ENCODE results near the gene SCN1B.
"Not testable (repeated sequence)": the region's sequence is repeated elsewhere in the genome, so short reads cannot be mapped to it uniquely, and the experiment has no call there.

Gene SCN1B

GRCh38 chr19:34994286-34994642 is 36.0 kb upstream of the SCN1B start:
- H3K4me3 ChIP-seq (ENCODE audit: low read length): no peak overlapping the region
- H3K4me1 ChIP-seq (ENCODE audit: control insufficient read depth, insufficient read depth, low read length): 0 out of 2 replicates have a peak, but pooled peaks cover 2% of the 10 kb centered on the region
- no peak for DNase-seq (ENCODE audit: low read depth, low spot score)
- H3K27me3 ChIP-seq (ENCODE audit: control insufficient read depth, insufficient read depth, low read length): no peaks in the 10 kb centered on the region
- H3K27ac ChIP-seq (ENCODE audit: low read length): no peak overlapping the region
- no peaks in the 10 kb centered on the region for H3K9me3 ChIP-seq (ENCODE audit: control insufficient read depth, insufficient read depth, low read length)
- H3K36me3 ChIP-seq (ENCODE audit: control insufficient read depth, insufficient read depth, low read length): no peaks in the 10 kb centered on the region
- no CpG with 5 or more reads among the region's 9 CpGs for WGBS (ENCODE audit: insufficient coverage, insufficient read length)

- H3K9me3 ChIP-seq (ENCODE audit: control insufficient read depth, insufficient read depth, low read length): no peaks in the 10 kb centered on the region
- WGBS (ENCODE audit: insufficient coverage, insufficient read length): no CpG with 5 or more reads among the region's 17 CpGs
- no peak for DNase-seq (ENCODE audit: low read depth, low spot score)
- H3K4me3 ChIP-seq (ENCODE audit: low read length): no peak overlapping the region
- H3K27ac ChIP-seq (ENCODE audit: low read length): no peak overlapping the region
- H3K4me1 ChIP-seq (ENCODE audit: control insufficient read depth, insufficient read depth, low read length): 0 out of 2 replicates have a peak, but pooled peaks cover 2% of the 10 kb centered on the region
- H3K36me3 ChIP-seq (ENCODE audit: control insufficient read depth, insufficient read depth, low read length): no peaks in the 10 kb centered on the region
- no peaks in the 10 kb centered on the region for H3K27me3 ChIP-seq (ENCODE audit: control insufficient read depth, insufficient read depth, low read length)
Observed at GRCh38 chr19:34994643-34995541, 35.4 kb upstream of the SCN1B start.

DNA sequence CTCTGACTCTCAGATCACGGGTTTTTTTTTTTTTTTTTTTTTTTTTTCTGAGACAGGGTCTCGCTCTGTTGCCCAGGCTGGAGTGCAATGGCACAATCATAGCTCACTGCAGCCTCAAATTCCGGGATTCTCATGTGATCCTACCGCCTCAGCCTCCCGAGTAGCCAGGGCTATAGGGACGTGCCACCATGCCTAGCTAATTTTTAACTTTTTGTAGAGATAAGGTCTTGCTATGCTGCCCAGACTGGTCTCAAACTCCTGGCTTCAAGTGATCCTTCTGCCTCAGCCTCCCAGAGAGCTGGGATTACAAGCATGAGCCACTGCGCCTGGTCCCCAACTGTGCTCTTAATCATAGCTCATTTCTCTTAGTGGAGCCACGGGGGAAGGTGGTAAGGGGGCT is 34.7 kb upstream of the SCN1B start:
- DNase-seq (ENCODE audit: low read depth, low spot score): no peak
- H3K9me3 ChIP-seq (ENCODE audit: control insufficient read depth, insufficient read depth, low read length): no peaks in the 10 kb centered on the region
- no CpG with 5 or more reads among the region's 8 CpGs for WGBS (ENCODE audit: insufficient coverage, insufficient read length)
- no peak overlapping the region for H3K4me3 ChIP-seq (ENCODE audit: low read length)
- no peaks in the 10 kb centered on the region for H3K36me3 ChIP-seq (ENCODE audit: control insufficient read depth, insufficient read depth, low read length)
- H3K27me3 ChIP-seq (ENCODE audit: control insufficient read depth, insufficient read depth, low read length): no peaks in the 10 kb centered on the region
- 0 out of 2 replicates have a peak, but pooled peaks cover 2% of the 10 kb centered on the region for H3K4me1 ChIP-seq (ENCODE audit: control insufficient read depth, insufficient read depth, low read length)
- H3K27ac ChIP-seq (ENCODE audit: low read length): no peak overlapping the region

DNA sequence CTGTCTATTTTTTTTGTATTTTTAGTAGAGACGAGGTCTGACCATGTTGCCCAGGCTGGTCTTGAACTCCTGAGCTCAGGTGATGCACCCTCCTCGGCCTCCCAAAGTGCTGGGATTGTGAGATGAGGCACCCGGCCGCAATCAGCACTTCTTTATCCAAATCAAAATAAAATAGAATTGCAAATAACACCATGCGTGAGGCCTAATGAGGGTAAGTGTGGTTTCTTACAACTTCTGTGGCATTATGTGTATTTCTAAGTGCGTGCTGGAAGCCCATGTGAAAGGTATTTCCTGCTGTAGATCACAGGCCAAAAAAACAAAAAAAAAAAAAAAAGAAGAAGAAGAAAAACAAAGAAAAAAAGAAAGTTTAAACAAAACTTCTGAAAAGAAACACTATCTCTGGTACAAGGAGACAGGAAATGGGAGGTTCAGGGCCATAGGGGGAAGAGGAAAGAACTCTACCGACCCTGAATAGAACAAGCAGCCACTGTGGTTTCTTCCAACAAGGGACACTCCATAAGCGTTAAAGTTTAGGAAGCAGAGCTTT is 33.1 kb upstream of the SCN1B start:
- no peak overlapping the region for H3K27ac ChIP-seq (ENCODE audit: low read length)
- WGBS (ENCODE audit: insufficient coverage, insufficient read length): no CpG with 5 or more reads among the region's 8 CpGs

GRCh38 chr19:34998224-34998623 is 32.0 kb upstream of the SCN1B start:
- WGBS (ENCODE audit: insufficient coverage, insufficient read length): no CpG with 5 or more reads among the region's 7 CpGs
- not testable (repeated sequence) for H3K9me3 ChIP-seq (ENCODE audit: control insufficient read depth, insufficient read depth, low read length); H3K27me3 ChIP-seq (ENCODE audit: control insufficient read depth, insufficient read depth, low read length); H3K27ac ChIP-seq (ENCODE audit: low read length); H3K4me1 ChIP-seq (ENCODE audit: control insufficient read depth, insufficient read depth, low read length); DNase-seq (ENCODE audit: low read depth, low spot score); H3K36me3 ChIP-seq (ENCODE audit: control insufficient read depth, insufficient read depth, low read length); H3K4me3 ChIP-seq (ENCODE audit: low read length)

More for the DNA sequence above, 33.1 kb upstream of the SCN1B start:
- DNase-seq (ENCODE audit: low read depth, low spot score): no peak
- Histone ChIP-seq H3K36me3 (ENCODE audit: control insufficient read depth, insufficient read depth, low read length) (no peaks in the 10 kb centered on the region), H3K9me3 (ENCODE audit: control insufficient read depth, insufficient read depth, low read length) (no peaks in the 10 kb centered on the region), H3K4me1 (ENCODE audit: control insufficient read depth, insufficient read depth, low read length) (0 out of 2 replicates have a peak, but pooled peaks cover 2% of the 10 kb centered on the region), H3K27me3 (ENCODE audit: control insufficient read depth, insufficient read depth, low read length) (no peaks in the 10 kb centered on the region), H3K4me3 (ENCODE audit: low read length) (no peak overlapping the region)

GRCh38 chr19:34998777-34999497 is 31.3 kb upstream of the SCN1B start:
- no peak for DNase-seq (ENCODE audit: low read depth, low spot score)
- Histone ChIP-seq H3K27ac (ENCODE audit: low read length) (peak overlapping the region; percentile 63), H3K27me3 (ENCODE audit: control insufficient read depth, insufficient read depth, low read length) (no peaks in the 10 kb centered on the region)

GRCh38 chr19:34999498-35000337 is 30.6 kb upstream of the SCN1B start, which contains the start of gene GRAMD1A:
Gene GRAMD1A (plus strand): TSS chr19:35000323. CDS start chr19:35000479, 156 bp downstream.
- peak; percentile 48 for DNase-seq (ENCODE audit: low read depth, low spot score)
- WGBS (ENCODE audit: insufficient coverage, insufficient read length): no CpG with 5 or more reads among the region's 45 CpGs

More at GRCh38 chr19:34998777-34999497, 31.3 kb upstream of the SCN1B start:
- WGBS (ENCODE audit: insufficient coverage, insufficient read length): no CpG with 5 or more reads among the region's 13 CpGs
- Histone ChIP-seq H3K9me3 (ENCODE audit: control insufficient read depth, insufficient read depth, low read length) (no peaks in the 10 kb centered on the region), H3K36me3 (ENCODE audit: control insufficient read depth, insufficient read depth, low read length) (no peaks in the 10 kb centered on the region), H3K4me3 (ENCODE audit: low read length) (peak overlapping the region; percentile 80; the same call in 1 of the 2 replicates), H3K4me1 (ENCODE audit: control insufficient read depth, insufficient read depth, low read length) (peaks cover 8% of the 10 kb centered on the region; the same call in 1 of the 2 replicates)

GRCh38 chr19:35000338-35000646 is 30.0 kb upstream of the SCN1B start:
- no CpG with 5 or more reads among the region's 37 CpGs for WGBS (ENCODE audit: insufficient coverage, insufficient read length)
- H3K27me3 ChIP-seq (ENCODE audit: control insufficient read depth, insufficient read depth, low read length): no peaks in the 10 kb centered on the region
- no peaks in the 10 kb centered on the region for H3K36me3 ChIP-seq (ENCODE audit: control insufficient read depth, insufficient read depth, low read length)
- no peak overlapping the region for H3K27ac ChIP-seq (ENCODE audit: low read length)
- DNase-seq (ENCODE audit: low read depth, low spot score): no peak
- H3K9me3 ChIP-seq (ENCODE audit: control insufficient read depth, insufficient read depth, low read length): no peaks in the 10 kb centered on the region
- peaks cover 6% of the 10 kb centered on the region; the same call in 1 of the 2 replicates for H3K4me1 ChIP-seq (ENCODE audit: control insufficient read depth, insufficient read depth, low read length)
- peak overlapping the region; percentile 80; the same call in 1 of the 2 replicates for H3K4me3 ChIP-seq (ENCODE audit: low read length)

More at GRCh38 chr19:34999498-35000337, 30.6 kb upstream of the SCN1B start, which contains the start of gene GRAMD1A:
- Histone ChIP-seq H3K27me3 (ENCODE audit: control insufficient read depth, insufficient read depth, low read length) (no peaks in the 10 kb centered on the region), H3K4me1 (ENCODE audit: control insufficient read depth, insufficient read depth, low read length) (peaks cover 6% of the 10 kb centered on the region; the same call in 1 of the 2 replicates), H3K9me3 (ENCODE audit: control insufficient read depth, insufficient read depth, low read length) (no peaks in the 10 kb centered on the region), H3K4me3 (ENCODE audit: low read length) (peak within 1 kb of the TSS; percentile 80), H3K36me3 (ENCODE audit: control insufficient read depth, insufficient read depth, low read length) (no peaks in the 10 kb centered on the region), H3K27ac (ENCODE audit: low read length) (peak within 1 kb of the TSS; percentile 63)

DNA sequence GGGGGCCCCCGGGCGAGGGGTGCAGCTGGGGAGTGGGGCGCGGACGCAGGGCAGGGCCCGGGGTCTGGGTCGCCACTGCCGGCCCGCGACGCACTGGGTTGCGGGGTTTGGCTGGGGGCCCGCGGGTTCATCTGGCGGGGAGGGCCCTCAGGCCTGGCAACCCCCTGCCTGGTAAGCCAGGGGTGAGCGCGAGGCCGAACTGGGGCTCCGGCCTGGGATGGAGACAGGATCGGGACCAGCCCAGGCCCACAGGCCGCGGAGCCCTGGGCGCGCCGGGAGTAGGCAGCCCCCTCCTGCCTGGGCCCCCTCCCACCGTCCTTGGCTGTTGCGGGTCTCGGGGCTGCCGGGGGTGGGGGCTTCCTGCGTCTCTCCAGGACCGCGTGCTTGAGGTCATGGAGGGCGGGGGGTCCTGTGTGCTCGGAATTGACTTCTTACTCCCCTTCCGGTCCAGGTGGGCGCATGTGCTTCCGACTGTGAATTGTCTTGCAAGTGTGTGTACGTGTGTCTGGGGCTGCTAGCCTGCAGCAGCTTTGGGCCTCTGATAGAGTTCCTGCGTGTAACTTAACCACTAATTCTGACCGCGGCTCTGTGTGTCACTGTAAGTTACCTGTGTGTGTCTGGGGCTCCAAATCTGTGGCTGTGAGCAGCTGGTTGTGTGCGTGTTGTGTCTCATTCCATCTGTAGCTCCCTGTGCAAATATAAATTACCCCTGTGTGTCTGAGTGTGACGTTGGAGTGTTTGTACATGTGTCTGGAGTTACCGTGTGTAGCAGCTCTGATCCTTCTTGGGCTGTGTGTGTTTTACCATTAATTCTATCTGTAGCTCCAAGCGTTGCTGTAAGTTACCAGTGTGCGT is 29.4 kb upstream of the SCN1B start:
- Histone ChIP-seq H3K9me3 (ENCODE audit: control insufficient read depth, insufficient read depth, low read length) (no peaks in the 10 kb centered on the region), H3K27me3 (ENCODE audit: control insufficient read depth, insufficient read depth, low read length) (no peaks in the 10 kb centered on the region), H3K36me3 (ENCODE audit: control insufficient read depth, insufficient read depth, low read length) (peaks cover 3% of the 10 kb centered on the region; the same call in 1 of the 2 replicates), H3K4me3 (ENCODE audit: low read length) (peak overlapping the region; percentile 80), H3K27ac (ENCODE audit: low read length) (no peak overlapping the region), H3K4me1 (ENCODE audit: control insufficient read depth, insufficient read depth, low read length) (peaks cover 6% of the 10 kb centered on the region; the same call in 1 of the 2 replicates)
- no peak for DNase-seq (ENCODE audit: low read depth, low spot score)
- no CpG with 5 or more reads among the region's 46 CpGs for WGBS (ENCODE audit: insufficient coverage, insufficient read length)
